Dermis microvascular lymphatic vessel endothelial cell (primary cell): Measurements from ENCODE around the gene CAPN13. TPM values are rescaled to one million over a fixed set of nuclear protein-coding genes. Genes with fewer than 3 reads are reported as not detected.

Source experiments
- DNase-seq, 2 donors: peaks; one replicate each; pipeline versions ENCODE4 v3.0.0 to v3.0.0-alpha.2; 2010; ENCODE audit warnings: low read depth in 2 of 2
- total RNA-seq: library from RNA; depleted of rRNA; stranded (reverse); fragments of >200 nt; gene quantifications from 2 replicates; pipeline ENCODE4 v1.2.1, GENCODE V29; 2014

CAPN13 gene
- total RNA-seq, 1 donor from 2014 or later, result not detected

DNA sequence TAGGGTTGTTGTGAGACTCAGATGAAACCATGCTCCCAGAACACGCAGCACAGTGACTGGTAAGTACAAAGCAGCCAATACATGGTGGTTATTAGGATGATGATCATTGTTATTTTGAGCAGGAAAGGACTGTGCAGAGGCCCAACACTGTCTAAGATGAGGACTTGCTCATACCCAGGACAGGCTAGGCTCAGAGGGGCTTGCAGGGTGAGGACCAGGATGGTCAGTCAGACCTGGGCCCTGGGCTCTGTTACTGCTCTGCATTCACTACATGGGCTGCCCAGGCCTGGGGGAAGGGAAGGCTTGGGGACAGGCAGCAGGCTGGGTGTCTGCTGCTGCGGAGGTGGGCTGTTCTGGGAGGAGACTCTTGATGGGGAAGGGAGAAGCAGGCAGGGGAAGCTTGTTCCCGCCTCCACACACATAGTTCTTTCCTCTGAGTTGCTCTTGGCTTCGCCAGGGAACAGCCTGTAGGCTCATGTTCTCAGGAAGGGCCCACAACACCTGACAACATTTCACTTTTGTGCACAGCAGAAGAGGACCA, 17.5 kb downstream of the CAPN13 start:
- DNase-seq, result no peak

DNA sequence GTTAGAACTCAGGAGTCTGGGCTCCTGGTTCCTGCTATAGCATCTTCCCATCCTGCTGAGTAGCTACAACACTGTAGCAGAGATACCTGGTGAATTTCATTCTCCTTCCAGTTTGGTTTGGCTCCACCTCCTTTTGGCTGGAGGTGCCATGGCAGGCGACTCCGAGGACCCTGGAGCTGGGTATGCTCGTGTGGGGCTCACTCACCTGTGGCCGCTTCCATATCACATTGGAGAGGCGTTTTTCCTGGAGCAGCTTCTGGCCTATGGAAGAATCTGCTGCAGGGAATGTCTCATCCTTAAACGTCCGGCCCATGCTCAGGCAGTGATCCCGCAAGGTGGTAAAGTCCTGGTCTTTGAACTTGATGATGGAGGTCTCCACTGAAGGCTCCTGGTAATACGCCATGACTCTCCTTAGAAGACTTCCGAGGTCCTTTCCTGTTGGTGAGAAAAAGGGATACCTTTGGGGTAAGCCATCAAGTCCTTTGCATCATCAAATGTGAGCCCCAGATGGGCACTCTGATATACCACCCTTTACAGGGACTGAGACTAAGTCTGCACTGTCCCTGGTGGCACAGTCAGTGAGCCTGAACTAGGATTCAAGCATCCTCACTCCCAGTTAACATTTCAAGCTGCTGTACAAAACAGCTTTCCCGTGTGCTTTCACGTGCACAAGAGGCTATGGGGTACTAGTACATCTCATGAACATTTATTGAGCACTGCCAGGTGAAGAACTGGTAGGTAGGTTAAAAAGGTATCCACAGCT, 20.1 kb downstream of the CAPN13 start:
- no peak for DNase-seq

DNA sequence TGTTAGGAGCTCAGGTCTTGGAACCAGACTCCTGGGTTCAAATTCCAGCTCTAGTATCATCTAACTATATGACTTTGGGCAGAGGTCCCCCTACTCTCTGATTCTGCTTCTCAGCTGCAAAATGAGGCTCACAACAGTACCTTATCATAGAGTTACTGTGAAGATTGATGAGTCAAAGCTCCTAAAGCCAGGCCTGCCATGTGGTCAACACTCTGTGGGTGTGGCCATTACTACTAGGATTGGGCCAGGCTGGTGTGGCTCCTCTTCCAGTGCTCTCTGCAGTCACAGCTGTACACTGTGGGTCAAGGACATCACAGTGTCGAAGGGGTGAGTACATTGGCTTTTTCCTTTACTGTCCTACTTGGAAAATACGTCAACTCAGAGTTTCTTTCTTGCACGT, 22.6 kb downstream of the CAPN13 start:
- DNase-seq, result no peak

DNA sequence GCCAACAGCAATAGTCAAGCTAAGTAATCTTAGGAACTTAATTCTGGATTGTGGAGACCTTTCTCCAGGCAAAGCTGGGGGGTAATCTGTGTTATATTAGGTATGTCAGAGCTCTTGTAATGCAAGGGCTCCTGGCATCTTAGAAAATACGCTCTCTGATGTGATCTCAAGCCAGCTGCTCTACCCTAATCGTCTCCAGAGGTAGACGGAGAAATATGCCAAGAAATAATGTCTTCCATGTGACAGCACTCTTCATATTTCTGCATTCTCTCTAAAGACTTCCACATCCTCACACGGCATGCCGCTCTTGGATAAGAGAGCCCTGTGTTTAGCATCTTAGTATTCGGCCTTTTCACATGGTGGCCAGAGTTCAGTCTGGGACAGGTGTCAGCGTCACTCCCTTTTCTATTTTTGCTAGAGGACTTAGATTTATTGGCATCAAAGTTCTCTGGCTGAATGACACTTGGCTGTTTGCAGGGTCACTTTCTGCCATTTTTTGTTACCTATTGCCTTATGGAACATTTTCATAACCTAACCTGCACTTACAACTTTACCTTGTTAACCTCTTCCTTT, 25.2 kb downstream of the CAPN13 start:
- DNase-seq, result no peak

DNA sequence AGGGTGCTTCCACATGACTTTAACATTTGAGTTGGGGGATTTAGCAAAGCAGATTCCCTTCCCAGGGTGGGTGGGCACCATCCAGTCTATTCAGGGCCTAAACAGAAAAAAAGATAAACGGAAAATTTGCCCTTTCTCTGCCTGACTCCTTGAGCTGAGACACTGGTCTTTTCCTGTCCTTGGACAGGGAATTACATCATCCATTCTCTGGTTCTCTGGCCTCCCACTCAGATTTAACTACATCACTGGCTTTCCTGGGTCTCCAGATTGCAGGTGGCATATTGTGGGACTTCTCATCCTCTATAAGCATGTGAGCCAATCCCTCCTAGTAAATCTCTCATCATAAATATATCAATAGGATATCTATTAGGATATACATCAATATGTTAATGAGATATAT, 25.8 kb downstream of the CAPN13 start:
- no peak for DNase-seq

DNA sequence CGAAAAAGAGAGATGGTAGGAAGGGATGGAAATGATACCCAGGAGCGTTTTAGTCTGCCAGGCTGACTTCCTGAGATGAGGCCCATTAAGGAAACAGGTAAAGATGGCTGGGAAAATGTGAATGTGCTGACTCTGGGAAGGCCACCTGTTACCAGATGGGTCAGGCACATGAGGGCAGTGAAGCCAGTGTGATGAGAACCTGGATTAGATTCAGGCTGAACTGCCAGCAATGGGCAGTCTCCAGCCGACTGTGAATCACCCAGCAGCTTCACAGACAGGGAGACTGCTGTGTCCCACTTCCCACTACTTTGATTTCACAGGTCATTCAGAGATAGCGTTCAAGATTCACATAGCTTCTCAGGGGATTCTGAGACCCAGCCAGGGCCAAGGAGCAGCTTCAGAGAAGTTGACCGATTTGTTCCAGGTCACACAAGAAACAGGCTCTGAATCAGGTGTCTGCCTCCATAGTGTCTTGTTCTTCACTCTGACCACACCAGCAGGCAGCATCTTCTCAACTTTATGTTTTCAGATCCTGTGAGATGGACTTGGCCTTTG, 26.4 kb downstream of the CAPN13 start:
- DNase-seq, result no peak

DNA sequence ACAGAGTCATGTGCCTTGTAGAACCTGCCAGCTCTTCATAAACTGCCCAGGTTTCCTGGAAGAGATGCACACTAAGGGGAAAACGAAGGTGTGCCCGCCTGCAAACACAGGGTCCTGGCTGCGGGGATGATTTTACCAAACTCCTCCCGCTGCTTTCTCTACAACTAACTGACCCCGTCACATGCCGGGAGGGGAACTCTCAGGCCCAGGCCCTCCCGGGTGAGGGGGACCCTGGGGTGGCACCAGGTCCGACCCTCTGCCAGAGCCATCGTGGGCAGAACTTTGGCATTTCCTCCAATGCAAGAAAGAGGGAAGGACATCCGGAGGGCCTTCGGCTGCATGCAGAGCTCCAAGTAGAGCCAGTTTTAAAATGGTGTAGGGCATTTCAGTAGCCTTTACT, 28.6 kb downstream of the CAPN13 start:
- no peak for DNase-seq

DNA sequence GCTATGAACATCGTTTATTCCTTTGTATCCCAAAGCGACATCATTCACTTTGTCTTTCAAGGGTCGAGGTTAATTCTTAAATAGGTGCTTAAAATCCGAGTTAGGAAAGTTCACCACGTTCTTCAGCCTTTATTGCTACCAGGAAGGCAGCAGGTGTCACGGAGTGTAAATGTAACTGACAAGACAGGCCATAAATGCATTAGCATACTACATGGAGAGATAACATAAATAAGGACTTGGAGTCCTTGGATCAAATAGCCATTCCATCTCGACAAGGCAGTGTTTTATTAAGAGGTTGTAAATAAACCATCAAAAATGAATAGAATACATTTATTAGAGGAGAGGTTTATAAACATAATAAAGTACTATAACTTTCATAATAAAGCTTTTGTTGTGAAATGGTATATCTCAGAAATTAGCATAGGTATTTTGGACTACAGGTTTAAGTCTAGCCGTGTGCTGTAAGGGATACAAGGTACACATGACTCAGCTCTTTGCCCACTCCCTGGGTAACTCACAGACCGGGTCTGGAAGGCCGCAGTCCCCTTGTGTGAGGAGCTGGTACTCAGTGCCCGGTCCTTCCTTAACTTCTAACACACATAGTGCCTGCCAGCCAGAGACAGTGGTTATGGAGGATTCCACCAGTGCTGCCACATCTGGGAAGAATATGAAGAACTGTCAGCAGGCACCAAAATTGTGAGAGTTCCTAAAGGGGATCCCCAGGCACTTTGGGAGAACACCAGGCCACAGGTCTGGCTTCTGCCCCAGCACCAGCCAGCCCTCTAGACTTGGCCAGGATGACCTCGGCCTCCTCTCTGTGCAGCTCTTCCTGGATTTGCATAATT, 29.4 kb downstream of the CAPN13 start:
- DNase-seq, result no peak

DNA sequence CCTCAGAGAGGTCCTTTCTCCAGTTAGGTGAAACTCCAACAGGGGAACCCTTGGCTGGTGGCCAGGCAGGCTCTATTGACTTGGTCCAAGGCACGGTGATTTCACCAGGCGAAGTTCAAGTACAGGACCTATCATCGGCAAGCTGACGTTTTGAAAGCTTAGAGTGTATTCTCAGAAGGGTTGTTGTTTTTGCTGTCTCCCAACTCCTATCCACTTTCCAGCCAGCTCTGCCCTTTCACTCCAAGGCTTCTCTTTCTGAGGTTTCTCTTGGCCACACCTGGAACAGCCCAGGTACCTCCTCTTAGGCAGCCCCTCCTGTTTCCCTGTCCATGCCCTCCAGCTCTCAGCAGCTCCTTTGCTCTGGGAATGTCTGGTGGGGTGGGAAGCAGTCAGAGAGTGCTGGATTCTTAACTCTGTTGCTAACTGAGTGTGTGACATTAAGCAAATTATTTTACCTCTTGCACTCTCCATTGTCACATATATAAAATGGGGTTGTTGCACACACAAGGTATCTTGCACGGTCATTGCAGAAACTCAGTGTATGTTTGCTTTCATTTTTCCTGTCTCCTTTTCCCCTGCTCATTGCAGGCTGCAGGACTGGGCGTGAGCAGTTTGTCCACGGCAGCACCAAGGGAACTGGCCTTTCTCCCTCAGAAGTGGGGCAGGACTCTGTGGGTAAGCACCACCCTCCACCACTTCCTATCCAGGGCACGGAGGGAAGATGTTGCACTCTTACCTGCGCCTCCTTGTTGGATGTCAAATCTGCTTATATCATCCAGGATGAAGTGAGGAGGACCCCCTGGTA, 30.2 kb downstream of the CAPN13 start:
- DNase-seq, result no peak

DNA sequence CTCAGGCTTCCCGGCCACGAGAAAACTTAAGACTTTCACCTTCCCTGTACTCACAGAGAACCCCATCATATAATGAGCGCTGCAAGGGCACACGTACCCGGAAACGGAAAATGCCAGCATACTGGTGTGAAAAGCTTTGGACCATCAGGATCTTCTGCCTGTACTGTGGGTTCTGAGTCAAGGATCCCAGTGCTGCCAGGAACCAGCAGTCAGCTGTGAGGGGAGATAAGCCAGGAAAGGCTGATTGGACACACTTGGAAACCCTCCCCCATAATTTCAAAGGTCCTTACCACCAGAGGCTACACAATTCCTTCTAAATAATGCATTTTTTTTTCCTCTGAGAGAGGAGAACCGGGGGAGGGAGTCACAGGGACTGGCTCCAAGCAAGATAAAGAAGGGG, 31.4 kb downstream of the CAPN13 start:
- DNase-seq, result no peak

DNA sequence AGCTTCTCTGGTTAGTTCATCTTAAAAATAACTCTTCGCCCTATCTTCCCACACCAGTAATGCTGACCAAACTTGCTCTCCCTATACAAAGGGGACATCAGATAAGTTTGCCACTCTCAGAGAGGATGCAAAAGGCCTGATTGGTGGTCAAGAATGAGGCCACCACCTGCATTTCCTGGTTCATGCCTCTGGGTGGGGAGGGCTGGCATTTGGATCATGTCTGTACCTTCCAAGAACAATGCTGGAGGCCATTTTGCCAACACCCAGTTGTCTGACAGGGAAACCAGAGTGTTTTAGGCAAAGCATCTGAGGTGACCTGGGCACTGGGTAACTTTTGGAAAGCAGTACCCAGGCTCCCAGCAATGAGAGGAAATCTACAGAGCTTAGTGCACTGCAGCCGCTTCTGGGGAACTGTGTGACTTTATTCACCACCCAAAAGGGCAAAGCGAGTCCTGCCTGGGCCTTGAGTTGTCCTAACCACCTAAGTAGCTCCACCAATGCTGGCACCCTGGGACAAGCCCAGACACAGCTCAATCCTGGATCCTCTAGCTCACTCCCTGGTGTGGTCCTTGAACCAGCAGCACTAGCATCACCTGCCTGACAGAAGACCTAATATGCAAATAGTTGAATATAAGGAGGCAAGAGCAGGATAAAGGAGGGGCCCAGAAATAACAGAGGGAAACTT, 35.1 kb downstream of the CAPN13 start:
- DNase-seq, result no peak

DNA sequence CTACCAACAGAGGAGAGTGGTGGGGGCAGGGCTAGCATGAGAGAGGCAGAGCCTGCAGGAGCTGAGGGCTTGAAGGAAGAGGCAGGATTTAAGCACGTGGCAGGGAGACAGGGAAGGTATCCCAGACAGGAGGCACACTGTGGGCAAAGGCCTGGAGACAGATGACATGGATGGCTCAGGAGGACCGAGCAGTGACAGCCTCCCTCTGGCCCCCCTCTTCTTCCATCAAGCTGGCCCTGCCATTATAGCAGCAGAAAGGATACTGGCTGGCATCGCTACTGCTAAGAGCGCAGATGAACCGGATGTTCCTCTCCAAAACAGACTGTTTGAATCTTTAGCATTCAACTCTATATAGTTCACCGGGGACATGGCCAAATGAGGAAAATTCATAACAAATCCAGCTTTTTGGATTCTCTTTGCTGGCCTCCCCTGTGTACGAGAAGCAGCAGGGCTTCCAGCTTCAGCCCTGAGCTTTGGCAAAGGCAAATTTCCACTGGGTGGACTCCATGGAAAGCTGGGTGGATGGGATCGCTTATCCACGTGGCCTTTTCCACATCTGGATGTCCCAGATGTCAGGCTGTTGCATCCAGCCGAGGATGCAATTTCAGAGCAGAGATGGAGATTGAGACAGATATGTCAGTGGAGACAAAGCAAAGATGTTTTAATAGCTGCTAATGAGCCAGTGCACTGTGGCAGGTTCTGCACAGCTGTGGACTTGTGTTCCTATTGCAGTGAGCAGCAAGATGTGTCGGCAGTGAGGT, 36.2 kb downstream of the CAPN13 start:
- DNase-seq, result no peak

DNA sequence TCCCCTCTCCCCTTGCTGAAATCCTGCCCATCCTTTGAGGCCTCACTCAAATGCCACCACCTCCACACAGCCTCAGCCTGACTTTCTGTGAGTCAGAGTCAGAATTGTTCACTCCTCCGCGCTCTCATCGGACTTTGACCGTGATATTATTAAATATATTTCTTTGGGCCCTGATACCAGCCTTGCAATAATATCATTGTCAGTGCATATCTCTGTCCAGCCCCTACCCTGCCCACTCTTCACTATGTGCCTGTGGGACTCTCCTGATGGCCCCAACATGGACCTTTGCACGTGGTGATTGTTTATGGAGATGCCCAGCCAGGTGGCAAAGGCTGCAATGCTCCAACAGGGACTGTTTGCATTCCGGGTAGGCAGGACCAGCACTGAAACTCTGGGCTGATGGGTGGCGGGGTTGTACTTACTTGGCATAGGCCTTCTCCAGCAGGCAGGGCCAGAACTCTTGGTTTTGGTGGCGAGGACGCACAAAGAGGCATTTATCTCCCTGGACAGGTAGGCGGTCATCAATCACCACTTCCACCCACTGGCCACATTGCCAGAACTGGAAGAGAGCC, 37.3 kb downstream of the CAPN13 start:
- DNase-seq, result no peak

DNA sequence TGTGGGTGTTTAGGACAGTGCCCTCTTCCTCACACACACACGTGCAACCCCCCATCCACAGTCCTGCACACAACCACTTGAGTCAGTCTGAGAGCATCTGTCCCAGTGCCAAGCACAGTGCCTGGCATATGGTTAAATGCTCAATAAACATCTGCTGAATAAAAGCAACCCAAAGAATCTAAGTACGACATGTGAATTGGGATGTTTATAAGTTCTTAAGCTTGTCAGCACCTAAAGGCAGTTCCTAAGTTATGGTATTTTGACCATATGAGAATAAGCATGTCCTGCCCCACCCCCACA, 37.8 kb downstream of the CAPN13 start:
- DNase-seq, result no peak

DNA sequence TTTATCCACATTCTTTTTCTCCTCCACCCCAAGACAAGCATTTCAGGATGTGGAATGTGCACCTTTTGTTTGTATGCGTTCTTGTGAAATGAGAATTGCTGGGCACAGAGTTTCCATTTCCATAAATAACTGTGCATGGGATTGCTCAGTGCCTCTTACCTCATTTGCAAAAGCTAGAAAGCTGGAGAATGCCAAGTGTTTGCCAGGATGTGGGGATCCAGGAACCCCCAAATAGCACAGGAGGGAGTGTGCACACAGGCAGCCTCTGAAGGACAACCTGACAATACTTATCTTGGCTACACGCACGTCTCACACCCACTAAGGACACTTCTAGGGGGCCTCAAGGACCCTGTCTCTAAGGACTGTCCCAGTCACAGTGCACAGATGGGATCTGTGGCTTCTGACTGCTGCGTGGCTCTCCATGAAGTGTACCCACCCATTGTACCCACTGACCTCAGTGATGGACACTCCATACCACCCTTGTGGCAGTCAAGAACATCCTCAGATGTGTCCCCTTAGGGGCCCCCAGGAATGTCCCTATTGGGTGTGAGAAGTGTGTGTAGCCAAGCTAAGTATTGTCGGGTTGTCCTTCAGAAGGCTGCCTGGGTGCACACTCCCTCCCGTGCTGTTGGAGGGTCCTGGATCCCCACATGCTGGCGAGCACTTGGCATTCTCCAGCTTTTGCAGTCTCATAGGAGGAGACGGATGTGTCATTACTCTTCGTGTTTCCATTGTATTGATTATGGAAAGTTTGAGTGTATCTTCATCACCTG, 38.4 kb downstream of the CAPN13 start:
- DNase-seq, result no peak

DNA sequence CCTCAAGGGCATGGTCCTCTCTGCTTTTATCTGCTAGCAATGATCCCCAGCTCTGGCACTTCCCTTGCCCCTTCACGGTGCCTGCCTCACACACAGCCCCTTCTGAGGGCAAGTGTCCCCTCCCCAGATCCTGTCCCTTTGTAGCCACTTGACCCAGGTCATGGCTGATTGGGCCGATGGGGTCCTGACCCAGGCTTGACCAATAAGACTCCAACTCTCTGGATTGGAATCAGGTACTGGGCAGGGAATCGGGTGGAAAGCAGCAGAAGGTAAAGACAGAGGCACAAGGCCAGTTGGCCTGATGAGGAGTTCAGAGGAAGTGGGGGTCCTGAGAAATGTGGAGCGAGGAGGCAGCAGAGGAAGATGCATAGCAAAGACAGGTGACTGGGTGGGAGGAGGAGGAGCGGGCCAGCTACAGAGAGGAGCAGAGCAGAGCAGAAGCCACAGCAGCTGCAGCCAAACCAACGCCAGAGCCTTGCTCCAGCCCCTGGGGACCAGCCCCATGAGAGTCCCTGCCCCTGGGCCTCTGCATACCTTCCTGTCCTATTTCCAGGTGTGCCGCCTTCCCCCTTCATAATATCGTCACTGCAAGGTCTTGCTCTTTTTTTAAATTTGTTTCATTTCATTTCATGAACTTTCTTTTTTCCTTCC, 39.1 kb downstream of the CAPN13 start:
- DNase-seq, result no peak

DNA sequence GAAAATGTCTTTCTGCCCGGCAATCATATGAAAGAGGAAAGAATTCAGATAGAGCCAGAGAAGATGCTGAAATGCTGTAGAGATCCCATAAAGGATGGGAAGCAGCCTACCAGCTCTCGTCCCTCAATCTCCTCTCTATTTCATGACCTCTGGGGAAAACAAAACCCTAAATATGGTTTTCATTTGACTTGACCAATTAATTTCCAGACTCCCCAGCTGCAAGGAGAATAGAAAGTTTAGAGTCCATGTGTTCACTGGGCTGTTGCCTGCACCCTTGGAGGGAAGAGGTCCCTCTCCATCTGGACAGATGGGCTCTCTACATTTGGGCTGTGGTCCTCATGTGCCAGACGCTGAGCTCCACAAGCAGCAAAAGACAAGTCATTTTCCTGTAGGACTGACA, 40.6 kb downstream of the CAPN13 start:
- no peak for DNase-seq

DNA sequence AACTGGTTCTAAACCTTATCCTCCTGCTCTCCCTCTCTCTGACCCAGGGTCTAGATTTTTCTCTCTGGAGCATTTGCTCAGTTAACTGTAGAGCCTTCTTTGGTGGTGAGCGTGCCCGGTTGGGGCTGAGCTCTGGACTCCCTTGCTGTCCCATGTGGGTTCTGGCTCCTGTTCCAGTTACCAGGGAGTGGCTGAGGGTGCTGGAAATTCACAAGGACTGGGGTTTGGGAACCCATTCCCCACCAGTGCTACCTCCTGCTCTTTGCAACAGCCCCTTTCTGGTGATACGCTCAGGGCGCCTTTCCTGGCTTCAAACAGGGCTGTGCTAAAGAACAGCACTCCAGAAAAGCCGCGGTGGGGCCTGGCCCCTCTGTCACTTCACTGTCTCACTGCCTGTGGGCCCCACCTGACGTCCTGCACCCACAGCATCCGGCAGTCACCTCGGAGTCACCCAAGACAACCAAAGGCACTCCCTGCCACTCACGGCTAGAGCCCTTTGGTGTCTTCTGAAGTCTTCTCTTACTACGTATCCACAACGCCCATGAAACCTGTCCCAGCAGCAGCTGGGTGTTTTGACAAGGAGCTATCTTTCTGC, 41.3 kb downstream of the CAPN13 start:
- DNase-seq, result no peak
